Neural cell (in vitro differentiated cells): ENCODE data around the gene OSCAR.

Experiments used
- EZH2 ChIP-seq: fragments of 200-600, 300-800 bp; shearing (Covaris generic), sonication (generic); IDR thresholded peaks from 2 replicates; pipeline ENCODE4 v1.6.1; 2014; ENCODE audit warnings: antibody characterized with exemption, low read length, borderline replicate concordance, mild to moderate bottlenecking; ENCODE audit not compliant: insufficient read depth, poor library complexity, severe bottlenecking
- TF ChIP-seq, protein P1 (sequence below): fragments of 450-650 bp; IDR thresholded peaks from 2 replicates; pipeline ENCODE4 v1.5.1; 2014; ENCODE audit warnings: antibody characterized with exemption, mild to moderate bottlenecking, moderate library complexity; ENCODE audit not compliant: poor library complexity, severe bottlenecking

DNA sequence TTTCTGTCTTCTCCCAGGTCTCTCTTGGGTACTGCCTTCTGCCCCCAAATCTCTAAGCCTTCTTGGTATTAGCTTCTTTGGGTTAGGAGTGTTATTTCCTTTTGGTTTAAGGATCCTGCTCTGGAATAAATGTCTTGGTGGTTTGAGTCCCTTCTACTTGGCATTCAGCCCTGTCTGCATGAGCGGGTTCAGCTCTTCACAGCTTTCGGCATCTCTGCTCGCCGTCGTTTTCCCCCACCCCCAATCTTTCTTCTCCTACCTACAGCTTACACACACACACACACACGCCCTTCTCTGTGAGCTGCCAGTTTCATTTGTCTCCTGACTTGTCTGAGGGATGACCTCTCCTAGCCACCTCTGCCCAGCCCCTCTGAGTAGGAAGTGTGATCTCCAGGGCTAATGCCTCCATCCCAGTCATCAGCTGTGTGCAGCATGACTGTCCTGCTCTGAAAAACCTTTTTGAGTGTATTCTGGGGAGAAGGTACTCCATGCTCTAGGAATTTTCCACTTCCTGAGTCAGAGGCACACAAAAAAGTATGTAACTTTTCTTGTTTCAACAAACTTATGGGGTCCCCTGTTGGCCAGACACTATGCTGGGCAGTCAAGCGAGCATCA is 41.7 kb upstream of the OSCAR start:
- no peak for TF ChIP-seq EZH2
- TF ChIP-seq, protein P1, sequence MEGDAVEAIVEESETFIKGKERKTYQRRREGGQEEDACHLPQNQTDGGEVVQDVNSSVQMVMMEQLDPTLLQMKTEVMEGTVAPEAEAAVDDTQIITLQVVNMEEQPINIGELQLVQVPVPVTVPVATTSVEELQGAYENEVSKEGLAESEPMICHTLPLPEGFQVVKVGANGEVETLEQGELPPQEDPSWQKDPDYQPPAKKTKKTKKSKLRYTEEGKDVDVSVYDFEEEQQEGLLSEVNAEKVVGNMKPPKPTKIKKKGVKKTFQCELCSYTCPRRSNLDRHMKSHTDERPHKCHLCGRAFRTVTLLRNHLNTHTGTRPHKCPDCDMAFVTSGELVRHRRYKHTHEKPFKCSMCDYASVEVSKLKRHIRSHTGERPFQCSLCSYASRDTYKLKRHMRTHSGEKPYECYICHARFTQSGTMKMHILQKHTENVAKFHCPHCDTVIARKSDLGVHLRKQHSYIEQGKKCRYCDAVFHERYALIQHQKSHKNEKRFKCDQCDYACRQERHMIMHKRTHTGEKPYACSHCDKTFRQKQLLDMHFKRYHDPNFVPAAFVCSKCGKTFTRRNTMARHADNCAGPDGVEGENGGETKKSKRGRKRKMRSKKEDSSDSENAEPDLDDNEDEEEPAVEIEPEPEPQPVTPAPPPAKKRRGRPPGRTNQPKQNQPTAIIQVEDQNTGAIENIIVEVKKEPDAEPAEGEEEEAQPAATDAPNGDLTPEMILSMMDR, result no peak
